ENCODE results near the gene GHR. TPM values are rescaled to one million over a fixed set of nuclear protein-coding genes. Genes with fewer than 3 reads are reported as not detected.

GHR gene
- total RNA-seq, 1 donor from 2014 or later, result not detected

DNA sequence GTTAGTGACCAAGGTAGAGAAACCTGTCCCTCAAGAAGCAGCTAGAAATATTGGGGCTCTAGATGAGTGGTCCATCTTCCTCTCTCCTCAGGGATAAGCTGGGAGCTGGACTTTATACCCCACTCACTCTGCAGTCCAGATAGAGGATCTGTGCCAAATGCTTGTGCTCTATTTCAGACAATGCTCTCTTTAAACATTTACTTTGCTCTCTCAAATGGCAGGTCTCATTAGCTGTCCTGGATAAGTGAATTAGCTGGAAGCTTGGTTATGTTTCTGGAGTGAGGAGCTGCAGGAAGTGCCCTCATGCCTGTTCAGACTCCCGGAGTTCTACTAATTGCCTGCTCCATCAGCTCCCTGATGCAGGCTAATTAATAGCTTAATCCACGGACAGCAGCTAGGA lies 182.3 kb downstream of the GHR start:
- Mint-ChIP-seq H3K4me3 (no peak overlapping the region), H3K36me3 (ENCODE audit: low read depth) (no peaks in the 10 kb centered on the region), H3K27me3 (ENCODE audit: insufficient read depth) (peaks cover 6% of the 10 kb centered on the region), H3K27ac (no peak overlapping the region), H3K4me1 (ENCODE audit: low read depth) (no peaks in the 10 kb centered on the region), H3K9me3 (no peaks in the 10 kb centered on the region)
- DNase-seq (ENCODE audit: low spot score), result no peak
- intact Hi-C loops (cut with micrococcal nuclease), result no loop called here

DNA sequence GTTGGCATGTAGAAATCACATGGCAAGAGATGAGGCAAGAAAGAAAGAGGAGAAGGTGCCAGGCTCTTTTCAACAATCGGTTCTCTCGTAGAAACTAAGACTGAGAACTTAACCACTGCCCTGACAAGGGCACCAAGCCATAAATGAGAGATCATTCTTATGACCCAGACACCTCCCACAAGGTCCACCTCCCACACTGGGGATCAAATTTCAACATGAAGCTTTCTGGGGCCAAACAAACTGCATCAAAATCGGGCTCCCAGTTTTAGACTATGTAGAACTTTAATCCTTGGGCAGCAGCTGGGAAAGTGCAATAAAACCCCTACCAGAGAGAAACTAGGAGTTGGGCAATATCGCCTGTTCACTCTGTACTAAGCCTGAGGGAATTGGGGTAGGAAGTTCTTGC lies 183.2 kb downstream of the GHR start:
- intact Hi-C loops (cut with micrococcal nuclease), result no loop called here
- no peak overlapping the region for H3K4me3 Mint-ChIP-seq

DNA sequence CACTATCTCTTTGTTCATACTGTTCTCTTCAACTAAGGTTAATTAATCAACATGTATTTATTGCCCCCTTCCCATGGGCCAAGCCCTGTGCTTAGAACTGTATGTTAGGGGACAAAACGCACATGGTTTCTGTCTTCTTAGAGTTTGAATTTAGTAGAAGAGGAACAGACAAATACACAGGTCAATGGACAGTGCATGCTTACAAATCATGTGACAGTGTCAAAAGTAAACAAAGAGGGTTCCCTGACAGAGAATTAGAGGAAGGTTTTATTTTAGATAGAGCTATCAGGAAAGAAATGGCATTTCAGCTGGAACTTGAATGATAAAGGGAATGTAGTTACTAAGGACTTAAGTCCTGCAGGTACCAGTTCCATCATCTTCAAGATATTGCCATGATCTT lies 188.2 kb downstream of the GHR start:
- Mint-ChIP-seq H3K27me3 (ENCODE audit: insufficient read depth) (peaks cover 12% of the 10 kb centered on the region), H3K27ac (no peak overlapping the region), H3K4me1 (ENCODE audit: low read depth) (no peaks in the 10 kb centered on the region), H3K4me3 (no peak overlapping the region), H3K9me3 (no peaks in the 10 kb centered on the region), H3K36me3 (ENCODE audit: low read depth) (no peaks in the 10 kb centered on the region)
- intact Hi-C loops (cut with micrococcal nuclease), result no loop called here
- no peak for DNase-seq (ENCODE audit: low spot score)

More for the DNA sequence above, 183.2 kb downstream of the GHR start:
- no peaks in the 10 kb centered on the region for H3K9me3 Mint-ChIP-seq
- H3K27ac Mint-ChIP-seq, result no peak overlapping the region
- no peaks in the 10 kb centered on the region for H3K4me1 Mint-ChIP-seq (ENCODE audit: low read depth)
- no peaks in the 10 kb centered on the region for H3K36me3 Mint-ChIP-seq (ENCODE audit: low read depth)
- H3K27me3 Mint-ChIP-seq (ENCODE audit: insufficient read depth), result peaks cover 9% of the 10 kb centered on the region
- no peak for DNase-seq (ENCODE audit: low spot score)

DNA sequence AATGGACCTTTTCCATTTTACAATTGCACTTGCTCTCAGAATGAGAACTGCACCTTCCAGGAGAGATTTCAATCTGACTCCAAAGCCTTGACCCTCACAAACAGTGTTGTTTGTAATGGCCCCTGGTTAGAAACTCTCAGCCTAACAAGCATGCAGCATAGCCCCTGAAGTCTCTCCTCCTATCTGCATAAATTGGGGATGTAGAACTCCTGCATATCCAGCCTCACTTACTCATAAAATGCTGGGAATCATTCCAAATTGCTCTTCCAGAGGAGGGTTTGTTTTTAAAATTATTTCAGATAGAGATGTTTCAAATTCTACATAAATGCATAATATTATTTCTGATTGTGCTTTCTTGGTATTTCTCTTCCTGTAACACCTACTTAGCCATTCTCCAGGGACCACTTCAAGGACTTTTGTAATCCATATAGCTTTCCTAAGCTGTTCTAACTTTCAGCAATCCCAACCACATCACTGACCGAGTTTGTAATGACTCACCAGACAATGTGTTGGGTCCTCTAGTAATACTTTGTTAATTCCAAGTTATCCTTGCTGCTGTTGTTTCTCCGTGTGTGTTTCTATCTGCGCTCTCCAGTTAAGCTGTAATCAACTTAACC lies 189.6 kb downstream of the GHR start:
- no peak overlapping the region for H3K27ac Mint-ChIP-seq
- no peaks in the 10 kb centered on the region for H3K36me3 Mint-ChIP-seq (ENCODE audit: low read depth)
- H3K9me3 Mint-ChIP-seq, result no peaks in the 10 kb centered on the region
- H3K27me3 Mint-ChIP-seq (ENCODE audit: insufficient read depth), result peaks cover 12% of the 10 kb centered on the region
- H3K4me1 Mint-ChIP-seq (ENCODE audit: low read depth), result no peaks in the 10 kb centered on the region
- DNase-seq (ENCODE audit: low spot score), result no peak
- H3K4me3 Mint-ChIP-seq, result no peak overlapping the region
- intact Hi-C loops (cut with micrococcal nuclease), result no loop called here

DNA sequence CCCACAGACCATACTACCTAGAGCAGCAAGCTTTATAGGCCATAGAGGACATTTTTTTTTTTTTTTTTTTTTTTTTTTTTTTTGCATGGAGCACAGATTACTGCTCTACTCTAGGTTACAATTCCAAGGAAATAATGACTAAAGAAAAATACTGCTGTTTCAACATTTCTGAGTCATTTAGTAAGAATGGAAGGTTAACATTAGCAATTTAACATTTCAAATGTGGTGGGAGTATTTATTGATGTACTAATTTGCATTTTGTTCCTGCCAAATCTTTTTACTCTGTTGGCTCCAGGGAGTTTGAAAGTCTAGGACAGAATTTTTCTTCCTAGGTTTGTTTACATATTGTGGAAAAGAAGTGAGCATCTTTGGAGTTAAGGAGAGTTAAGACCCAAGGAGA lies 191.3 kb downstream of the GHR start:
- Mint-ChIP-seq H3K36me3 (ENCODE audit: low read depth) (no peaks in the 10 kb centered on the region), H3K27me3 (ENCODE audit: insufficient read depth) (peaks cover 12% of the 10 kb centered on the region), H3K9me3 (no peaks in the 10 kb centered on the region), H3K4me3 (no peak overlapping the region), H3K4me1 (ENCODE audit: low read depth) (no peaks in the 10 kb centered on the region), H3K27ac (no peak overlapping the region)
- no peak for DNase-seq (ENCODE audit: low spot score)
- intact Hi-C loops (cut with micrococcal nuclease), result no loop called here

DNA sequence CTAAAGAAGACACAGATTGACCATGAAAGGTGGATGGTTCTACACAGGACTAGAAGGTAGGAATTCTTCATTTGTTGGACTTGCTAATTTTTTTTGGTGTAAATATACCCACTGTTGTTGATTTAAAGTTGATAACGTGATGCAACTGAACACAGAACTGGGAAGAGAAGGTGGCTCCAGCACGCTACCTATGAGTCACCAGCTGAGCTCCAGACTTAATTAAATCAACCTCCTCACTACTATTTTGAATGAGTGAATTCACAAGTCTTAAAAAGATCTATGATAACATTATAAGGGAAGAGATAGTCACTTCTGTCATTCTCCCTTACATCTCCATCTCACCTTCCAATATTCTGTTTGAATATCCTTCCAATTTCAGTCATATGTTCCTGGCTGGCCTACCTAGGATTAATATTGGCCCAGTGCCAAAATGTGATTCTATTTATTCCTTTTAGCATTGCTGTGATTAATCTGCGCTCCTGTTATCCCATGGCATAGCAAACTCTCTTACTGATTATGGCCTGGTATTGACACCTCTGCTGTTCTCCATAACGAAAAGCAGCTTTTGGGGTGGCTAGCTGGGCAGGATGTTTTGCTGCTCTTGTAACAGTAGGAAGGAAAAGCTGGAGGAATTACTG lies 197.5 kb downstream of the GHR start:
- intact Hi-C loops (cut with micrococcal nuclease), result no loop called here
- H3K4me1 Mint-ChIP-seq (ENCODE audit: low read depth), result no peaks in the 10 kb centered on the region
- H3K36me3 Mint-ChIP-seq (ENCODE audit: low read depth), result no peaks in the 10 kb centered on the region
- DNase-seq (ENCODE audit: low spot score), result no peak
- no peaks in the 10 kb centered on the region for H3K9me3 Mint-ChIP-seq
- peaks cover 7% of the 10 kb centered on the region for H3K27me3 Mint-ChIP-seq (ENCODE audit: insufficient read depth)
- no peak overlapping the region for H3K4me3 Mint-ChIP-seq
- H3K27ac Mint-ChIP-seq, result no peak overlapping the region

DNA sequence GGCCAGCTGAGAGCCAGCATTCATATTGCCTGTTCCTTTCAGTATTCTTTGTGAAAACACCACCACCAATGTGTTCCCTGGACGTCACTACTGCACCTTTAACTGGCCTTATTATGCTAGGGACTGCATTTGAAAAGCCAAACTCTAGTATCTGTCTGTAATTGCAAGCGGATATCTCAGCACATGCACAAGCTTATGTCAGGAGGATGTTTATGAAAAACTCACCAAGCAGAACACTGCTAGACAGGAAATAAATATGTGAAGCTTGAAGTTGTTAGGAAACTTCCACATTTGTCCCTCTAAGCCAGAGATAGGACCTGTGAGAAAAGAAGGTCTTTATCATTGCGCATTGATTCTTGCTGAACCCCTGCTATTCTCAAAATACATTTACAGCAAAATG lies 198.0 kb downstream of the GHR start:
- H3K4me3 Mint-ChIP-seq, result no peak overlapping the region
- DNase-seq (ENCODE audit: low spot score), result no peak
- peaks cover 7% of the 10 kb centered on the region for H3K27me3 Mint-ChIP-seq (ENCODE audit: insufficient read depth)
- no peaks in the 10 kb centered on the region for H3K4me1 Mint-ChIP-seq (ENCODE audit: low read depth)
- no peaks in the 10 kb centered on the region for H3K36me3 Mint-ChIP-seq (ENCODE audit: low read depth)
- intact Hi-C loops (cut with micrococcal nuclease), result no loop called here
- H3K27ac Mint-ChIP-seq, result no peak overlapping the region
- H3K9me3 Mint-ChIP-seq, result no peaks in the 10 kb centered on the region

DNA sequence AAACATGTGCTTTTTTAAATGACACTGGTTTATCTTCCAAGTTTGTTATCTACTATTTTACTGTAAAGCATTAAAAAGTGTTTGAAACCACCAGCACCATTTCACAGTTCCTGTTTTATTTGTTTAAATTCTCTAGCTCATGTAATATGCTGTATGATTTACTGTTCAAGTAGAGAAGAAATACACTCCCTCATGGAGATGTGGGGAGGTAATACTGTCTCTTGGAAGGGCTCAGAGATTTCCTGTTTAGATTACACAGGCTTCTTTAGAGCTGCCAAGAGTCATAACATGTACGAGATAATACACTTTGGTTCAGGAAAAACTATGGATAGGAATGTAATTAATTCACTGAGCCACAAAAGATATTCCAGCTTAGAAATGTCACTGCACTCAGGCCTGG lies 198.4 kb downstream of the GHR start:
- no peaks in the 10 kb centered on the region for H3K4me1 Mint-ChIP-seq (ENCODE audit: low read depth)
- intact Hi-C loops (cut with micrococcal nuclease), result no loop called here
- no peaks in the 10 kb centered on the region for H3K36me3 Mint-ChIP-seq (ENCODE audit: low read depth)
- no peak overlapping the region for H3K27ac Mint-ChIP-seq
- H3K4me3 Mint-ChIP-seq, result no peak overlapping the region
- no peaks in the 10 kb centered on the region for H3K9me3 Mint-ChIP-seq
- no peak for DNase-seq (ENCODE audit: low spot score)
- peaks cover 7% of the 10 kb centered on the region for H3K27me3 Mint-ChIP-seq (ENCODE audit: insufficient read depth)

DNA sequence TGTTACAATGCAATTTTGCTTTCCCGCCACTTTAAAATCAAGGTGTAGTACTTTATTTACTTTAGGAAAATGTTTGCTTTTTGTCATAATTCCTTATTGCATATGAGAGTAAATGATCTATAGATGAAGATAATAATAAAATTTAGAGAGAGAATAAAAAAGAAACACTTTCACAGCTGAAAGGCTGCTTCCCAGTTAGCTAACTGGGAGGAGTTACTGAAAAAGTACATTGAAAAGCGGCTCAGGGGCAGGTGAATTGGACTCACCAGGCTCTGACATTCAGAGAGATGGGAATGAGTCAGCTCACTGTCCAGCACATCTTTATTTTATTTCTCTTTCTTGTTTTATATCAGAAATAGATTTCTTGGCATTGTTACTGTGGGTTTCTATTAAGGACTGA lies 201.7 kb downstream of the GHR start:
- intact Hi-C loops (cut with micrococcal nuclease), result no loop called here
- no peaks in the 10 kb centered on the region for H3K36me3 Mint-ChIP-seq (ENCODE audit: low read depth)

DNA sequence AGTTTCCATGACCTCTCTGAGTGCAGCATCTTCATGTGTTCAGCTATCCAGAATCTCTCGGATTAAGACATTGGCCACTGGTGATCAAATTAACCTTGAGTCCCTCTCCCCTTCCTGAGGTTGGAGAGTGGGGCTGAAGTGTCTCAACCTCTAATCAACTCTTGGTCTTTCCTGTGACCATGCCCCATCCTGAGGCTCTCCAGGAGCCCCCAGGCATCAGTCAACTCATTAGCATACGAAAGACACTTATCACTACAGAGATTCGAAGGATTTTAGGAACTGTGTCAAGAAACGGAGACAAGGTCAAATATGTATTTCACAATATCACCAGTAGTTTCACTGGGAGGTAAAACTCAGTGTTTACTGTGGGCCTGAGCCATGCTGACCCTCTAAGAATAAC lies 203.2 kb downstream of the GHR start:
- no peaks in the 10 kb centered on the region for H3K9me3 Mint-ChIP-seq

More for the DNA sequence above, 201.7 kb downstream of the GHR start:
- Mint-ChIP-seq H3K4me1 (ENCODE audit: low read depth) (no peaks in the 10 kb centered on the region), H3K4me3 (no peak overlapping the region), H3K9me3 (no peaks in the 10 kb centered on the region), H3K27ac (no peak overlapping the region), H3K27me3 (ENCODE audit: insufficient read depth) (peaks cover 9% of the 10 kb centered on the region)
- no peak for DNase-seq (ENCODE audit: low spot score)

DNA sequence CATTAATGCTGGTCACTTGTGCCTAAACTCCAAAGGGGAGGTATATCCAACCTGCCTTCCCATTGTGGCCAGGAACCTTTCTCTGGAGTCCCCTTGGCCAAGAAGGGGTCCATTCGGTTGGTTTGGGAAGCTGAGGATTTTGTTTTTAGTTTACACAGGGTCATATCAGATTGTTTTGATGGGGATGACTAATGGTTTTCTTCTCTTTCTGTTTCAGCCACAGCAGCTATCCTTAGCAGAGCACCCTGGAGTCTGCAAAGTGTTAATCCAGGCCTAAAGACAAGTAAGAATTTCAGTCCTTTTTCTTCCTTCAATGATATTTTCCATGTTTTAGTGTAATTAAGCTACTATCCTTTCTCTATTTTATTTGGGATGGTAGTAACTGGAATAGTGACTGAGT lies 205.6 kb downstream of the GHR start:
- Mint-ChIP-seq H3K4me3 (no peak overlapping the region), H3K27ac (no peak overlapping the region), H3K36me3 (ENCODE audit: low read depth) (no peaks in the 10 kb centered on the region), H3K4me1 (ENCODE audit: low read depth) (no peaks in the 10 kb centered on the region), H3K9me3 (no peaks in the 10 kb centered on the region), H3K27me3 (ENCODE audit: insufficient read depth) (peaks cover 7% of the 10 kb centered on the region)
- no peak for DNase-seq (ENCODE audit: low spot score)
- intact Hi-C loops (cut with micrococcal nuclease), result no loop called here

More for the DNA sequence above, 203.2 kb downstream of the GHR start:
- Mint-ChIP-seq H3K27me3 (ENCODE audit: insufficient read depth) (peaks cover 9% of the 10 kb centered on the region), H3K27ac (no peak overlapping the region), H3K4me1 (ENCODE audit: low read depth) (no peaks in the 10 kb centered on the region), H3K4me3 (no peak overlapping the region), H3K36me3 (ENCODE audit: low read depth) (no peaks in the 10 kb centered on the region)
- DNase-seq (ENCODE audit: low spot score), result no peak
- intact Hi-C loops (cut with micrococcal nuclease), result no loop called here

DNA sequence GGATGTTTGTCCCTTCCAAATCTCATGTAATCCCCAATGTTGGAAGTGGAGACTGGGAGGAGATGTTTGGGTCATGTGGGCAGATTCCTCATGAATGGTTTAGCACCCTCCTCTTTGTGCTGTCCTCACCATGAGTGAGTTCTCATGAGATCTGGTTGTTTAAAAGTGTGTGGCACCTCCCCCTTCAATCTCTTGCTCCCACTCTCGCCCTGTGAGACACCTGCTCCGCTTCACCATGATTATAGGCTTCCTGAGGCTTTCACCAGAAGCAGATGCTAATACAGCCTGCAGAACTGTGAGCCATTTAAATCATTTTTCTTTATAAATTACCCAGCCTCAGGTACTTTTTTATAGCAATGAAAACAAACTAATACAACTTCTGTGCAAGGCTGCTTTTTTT lies 206.0 kb downstream of the GHR start:
- H3K9me3 Mint-ChIP-seq, result no peaks in the 10 kb centered on the region
- no peak overlapping the region for H3K4me3 Mint-ChIP-seq
- no peaks in the 10 kb centered on the region for H3K4me1 Mint-ChIP-seq (ENCODE audit: low read depth)
- H3K27ac Mint-ChIP-seq, result no peak overlapping the region
- no peaks in the 10 kb centered on the region for H3K36me3 Mint-ChIP-seq (ENCODE audit: low read depth)
- intact Hi-C loops (cut with micrococcal nuclease), result no loop called here
- H3K27me3 Mint-ChIP-seq (ENCODE audit: insufficient read depth), result peaks cover 7% of the 10 kb centered on the region
- no peak for DNase-seq (ENCODE audit: low spot score)

DNA sequence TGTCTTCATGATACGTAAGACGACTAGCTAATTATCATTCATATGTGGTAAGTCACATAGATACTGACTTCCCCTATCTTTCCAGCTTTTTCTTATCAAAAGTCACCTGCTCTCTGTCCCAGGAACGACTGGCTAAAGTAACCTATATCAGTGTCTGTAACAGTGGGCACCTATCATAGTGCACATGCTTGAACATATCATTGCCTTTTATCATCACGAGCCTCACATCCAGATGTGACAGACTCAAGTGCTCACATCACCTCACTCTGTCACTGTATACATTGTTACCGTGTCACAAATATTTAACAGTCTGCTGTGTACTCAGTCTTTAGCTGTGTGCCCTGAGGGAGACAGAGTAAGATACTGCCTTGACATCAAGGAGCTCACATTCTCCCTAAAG lies 208.0 kb downstream of the GHR start:
- no peaks in the 10 kb centered on the region for H3K4me1 Mint-ChIP-seq (ENCODE audit: low read depth)
- H3K27me3 Mint-ChIP-seq (ENCODE audit: insufficient read depth), result peaks cover 7% of the 10 kb centered on the region
- H3K9me3 Mint-ChIP-seq, result no peaks in the 10 kb centered on the region
- H3K27ac Mint-ChIP-seq, result no peak overlapping the region
- intact Hi-C loops (cut with micrococcal nuclease), result no loop called here
- no peak for DNase-seq (ENCODE audit: low spot score)
- H3K36me3 Mint-ChIP-seq (ENCODE audit: low read depth), result no peaks in the 10 kb centered on the region
- H3K4me3 Mint-ChIP-seq, result no peak overlapping the region
